Measurements from ENCODE around the gene NATD1. TPM values are rescaled to one million over a fixed set of nuclear protein-coding genes. Genes with fewer than 3 reads are reported as not detected.

Gene NATD1
- total and polyA plus RNA-seq, 2 of the 8 experiments (the other 6 are each of a cell fraction or from before 2014, with no cell fraction given), result 5.4 to 8.4 TPM

GRCh38 chr17:21232033-21232749, 21.0 kb downstream of the NATD1 start:
- Histone ChIP-seq H2BK15ac (ENCODE audit: low read length) (no peak overlapping the region), H4K20me1 (replicated peaks in 1 of 2; ENCODE audit: control insufficient read depth in 1 of 2, insufficient read depth in 2 of 2, low read length in 2 of 2) (peaks cover 0 to 4% of the 10 kb centered on the region in 2 experiments), H3K56ac (replicated peaks; ENCODE audit: insufficient read length, low read depth, low read length) (no peak overlapping the region), H3K14ac (ENCODE audit: insufficient read length) (no peak overlapping the region), H3K4ac (replicated peaks; ENCODE audit: insufficient read length, low read depth, low read length) (no peak overlapping the region), H3K36me3 (ENCODE audit: control insufficient read depth in 2 of 4, insufficient read depth in 4 of 4, low read length in 3 of 4) (no peaks in the 10 kb centered on the region), H2AFZ (ENCODE audit: low read length) (no peak overlapping the region), H2BK120ac (replicated peaks; ENCODE audit: low read depth, low read length) (no peak overlapping the region), H2AK5ac (ENCODE audit: low read depth, low read length) (no peak overlapping the region), H3K9me3 (ENCODE audit: insufficient read depth in 2 of 2, low read depth in 1 of 2, low read length in 1 of 2) (0 out of 4 replicates have a peak, but pooled peaks cover 0 to 2% of the 10 kb centered on the region in 2 experiments), H3K27ac (ENCODE audit: low read depth, low read length) (no peak overlapping the region), H2BK12ac (ENCODE audit: low read depth, low read length) (no peak overlapping the region), H3K79me1 (ENCODE audit: low read depth, low read length) (no peaks in the 10 kb centered on the region), H3K9ac (replicated peaks in 1 of 4; ENCODE audit: extremely low read depth in 1 of 4, low read depth in 3 of 4, low read length in 3 of 4) (no peak overlapping the region), H4K91ac (replicated peaks; ENCODE audit: insufficient read length, low read length) (no peak overlapping the region), H3K79me2 (ENCODE audit: control insufficient read depth in 1 of 2, insufficient read depth in 2 of 2, low read length in 2 of 2) (no peaks in the 10 kb centered on the region), H3K4me2 (ENCODE audit: insufficient read depth in 1 of 2, low read depth in 2 of 2, low read length in 2 of 2) (no peak overlapping the region), H3K23me2 (ENCODE audit: low read depth, low read length) (peaks cover 9% of the 10 kb centered on the region; the same call in 1 of the 2 replicates), H3K4me3 (ENCODE audit: extremely low read depth in 1 of 4, insufficient read depth in 2 of 4, low read depth in 3 of 4, low read length in 4 of 4) (no peak overlapping the region), H3K27me3 (replicated peaks in 1 of 4; ENCODE audit: control insufficient read depth in 3 of 4, extremely low read depth in 1 of 4, insufficient read depth in 3 of 4, low read length in 3 of 4) (no peaks in the 10 kb centered on the region), H4K8ac (ENCODE audit: extremely low read depth, insufficient read depth, low read length) (no peak overlapping the region), H2BK5ac (ENCODE audit: low read depth, low read length) (no peak overlapping the region), H4K5ac (ENCODE audit: insufficient read length, low read depth, low read length) (no peak overlapping the region), H3K23ac (ENCODE audit: insufficient read length) (no peak overlapping the region), H2BK20ac (ENCODE audit: low read length) (no peak overlapping the region), H3K18ac (ENCODE audit: extremely low read depth, low read length) (no peak overlapping the region), H3K4me1 (replicated peaks in 1 of 4; ENCODE audit: control insufficient read depth in 3 of 4, insufficient read depth in 4 of 4, low read length in 3 of 4) (no peaks in the 10 kb centered on the region)
- 86% methylated on average over 4 of the region's 4 CpGs; no CpG with 5 or more reads in 1 of the 2 experiments for WGBS, 2 experiments (ENCODE audit: extremely low coverage in 1 of 2, insufficient coverage in 1 of 2, insufficient read length in 1 of 2, insufficient replicate concordance in 2 of 2, low coverage in 1 of 2, low lambda C conversion rate in 2 of 2, missing lambda C conversion rate in 1 of 2)
- FAIRE-seq (no peak), DNase-seq (ENCODE audit: low read depth in 1 of 2, low spot score in 2 of 2) (no peak)
- CTCF ChIA-PET (ENCODE audit: partially characterized antibody), result interaction anchor here (2.9 kb wide), 1 partner anchor 8 kb away, joined by 16 read pairs; no protein-coding TSS in a partner anchor
- POLR2A ChIA-PET (ENCODE audit: partially characterized antibody), result interaction anchor here (2.3 kb wide), 1 partner anchor 21 kb away, joined by 5 read pairs; no protein-coding TSS in a partner anchor
- TF ChIP-seq KDM1A (IDR thresholded peaks at IDR 0.05; ENCODE audit: borderline replicate concordance, low read length) (peak; percentile 62; the same call in 1 of the 2 replicates), BACH1 (IDR thresholded peaks at IDR 0.05; ENCODE audit: low read length) (no peak)
